NCI-H460 (cell line): ENCODE measurements around the gene RAB25. TPM values are rescaled to one million over a fixed set of nuclear protein-coding genes. Genes with fewer than 3 reads are reported as not detected.
"Not testable (repeated sequence)": the region's sequence is repeated elsewhere in the genome, so short reads cannot be mapped to it uniquely, and the experiment has no call there.

Experiments used
- DNase-seq: peaks from one replicate; pipeline ENCODE4 v3.0.0-alpha.2; 2016; ENCODE audit warnings: low read depth; ENCODE audit errors: extremely low read depth
- total RNA-seq: library from RNA; depleted of rRNA; stranded (reverse); fragments of >200 nt; shearing (Covaris generic); gene quantifications from 2 replicates; pipeline ENCODE4 v1.2.3, GENCODE V29; 2014; rRNA removed

RAB25 gene
- total RNA-seq, 1 experiment from 2014 or later = not detected

DNA sequence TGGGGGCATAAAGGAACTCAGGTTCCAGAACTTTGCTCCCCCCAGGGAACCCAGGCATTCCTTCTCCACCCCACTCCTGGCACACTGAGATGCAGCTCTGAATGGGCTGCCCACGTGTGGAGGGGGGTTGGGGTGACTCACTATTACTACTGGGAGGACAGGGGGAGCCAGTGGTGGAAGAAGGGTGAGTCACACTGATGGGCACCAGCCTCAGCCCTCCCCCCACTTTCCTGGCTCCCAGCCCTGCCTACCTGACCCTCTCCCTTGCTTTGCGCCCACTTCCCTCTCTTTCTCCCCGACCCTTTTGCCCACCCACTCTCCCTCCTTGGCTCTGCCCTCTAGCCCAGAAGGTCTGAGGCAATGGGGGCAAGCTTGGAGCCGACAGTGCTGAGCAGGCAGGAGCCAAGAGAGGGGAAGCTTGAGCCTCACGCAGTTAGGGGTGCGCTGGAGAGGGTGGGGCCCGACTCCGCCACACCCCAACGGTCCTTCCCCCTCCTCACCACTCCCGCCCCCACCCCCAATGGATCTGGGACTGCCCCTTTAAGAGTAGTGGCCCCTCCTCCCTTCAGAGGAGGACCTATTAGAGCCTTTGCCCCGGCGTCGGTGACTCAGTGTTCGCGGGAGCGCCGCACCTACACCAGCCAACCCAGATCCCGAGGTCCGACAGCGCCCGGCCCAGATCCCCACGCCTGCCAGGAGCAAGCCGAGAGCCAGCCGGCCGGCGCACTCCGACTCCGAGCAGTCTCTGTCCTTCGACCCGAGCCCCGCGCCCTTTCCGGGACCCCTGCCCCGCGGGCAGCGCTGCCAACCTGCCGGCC lies 53.4 kb downstream of the RAB25 start, which contains the start of gene LMNA:
LMNA (plus strand) TSS at position 611 of the 818 bp plus-strand sequence. CDS start 208 bp downstream, outside the sequence.
- peak; percentile 95 for DNase-seq

GRCh38 chr1:156114919-156115513 lies 54.1 kb downstream of the RAB25 start:
- DNase-seq = no peak

DNA sequence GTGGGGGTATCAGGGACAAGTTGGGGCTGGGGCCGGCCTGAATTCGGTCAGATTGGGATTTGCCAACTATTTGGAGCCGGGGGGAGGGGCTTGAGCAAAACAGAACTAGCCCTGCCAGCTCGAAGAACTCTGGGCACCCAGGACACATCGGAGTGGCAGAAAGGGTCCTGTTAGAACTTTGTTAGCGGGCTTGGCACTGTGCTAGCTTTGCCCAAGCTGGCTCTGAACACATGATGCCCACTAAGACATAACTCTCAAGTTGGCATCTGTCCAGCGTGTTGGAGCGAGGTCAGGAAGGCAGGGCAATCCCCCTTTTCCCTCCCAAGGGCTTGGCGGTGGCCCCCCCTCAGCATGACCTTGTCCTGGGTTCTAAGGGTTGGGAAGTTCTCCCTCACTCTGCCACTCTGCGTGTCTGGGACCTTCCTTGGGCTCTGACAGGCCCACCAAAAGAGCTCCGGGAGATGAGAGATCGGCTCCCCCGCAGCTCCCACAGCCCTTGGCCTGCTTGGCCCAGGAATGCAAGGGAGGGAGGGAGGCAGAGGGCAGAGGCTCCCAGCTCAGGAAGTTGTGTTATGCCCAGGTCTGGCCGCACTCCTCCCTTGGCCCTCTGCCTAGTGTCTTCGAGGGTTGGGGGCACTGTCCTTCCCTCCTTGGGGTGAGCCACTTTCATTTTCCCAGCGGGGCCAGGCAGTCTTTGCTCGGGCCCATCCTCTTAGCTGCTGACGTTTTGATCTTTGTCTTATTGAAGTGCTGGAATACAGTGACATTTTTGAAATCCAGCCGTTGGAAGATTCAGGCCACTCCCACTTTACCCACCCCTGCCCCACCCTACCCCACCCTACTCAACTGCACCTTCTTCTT lies 54.8 kb downstream of the RAB25 start:
- no peak for DNase-seq

DNA sequence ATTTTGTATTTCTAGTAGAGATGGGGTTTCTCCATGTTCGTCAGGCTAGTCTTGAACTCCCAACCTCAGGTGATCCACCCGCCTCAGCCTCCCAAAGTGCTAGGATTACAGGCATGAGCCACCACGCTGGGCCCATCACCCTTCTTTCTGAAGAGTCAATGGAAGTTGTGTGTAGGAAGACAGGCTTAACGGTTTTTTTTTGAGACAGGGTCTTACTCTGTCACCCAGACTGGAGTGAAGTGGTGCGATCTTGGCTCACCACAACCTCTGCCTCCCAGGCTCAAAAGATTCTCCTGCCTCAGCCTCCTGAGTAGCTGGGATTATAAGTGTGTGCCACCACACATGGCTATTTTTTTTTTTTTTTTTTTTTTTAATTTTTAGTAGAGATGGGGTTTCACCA lies 55.8 kb downstream of the RAB25 start:
- DNase-seq = not testable (repeated sequence)

- no peak for DNase-seq
Observed at GRCh38 chr1:156117414-156118176, 56.6 kb downstream of the RAB25 start.

- DNase-seq = no peak
Observed at GRCh38 chr1:156118177-156118868, 57.4 kb downstream of the RAB25 start.

GRCh38 chr1:156119503-156120209 lies 58.7 kb downstream of the RAB25 start:
- DNase-seq = no peak

Other genes with a start within 250 kb of the RAB25 start
- gene GON4L, start 203.9 kb upstream of the RAB25 start, total RNA-seq = 27.9 and 33.9 TPM in 2 replicates
- gene SYT11, start 201.6 kb upstream of the RAB25 start, total RNA-seq = 0.14 and 0.37 TPM in 2 replicates
- 93.4 and 100.0 TPM in 2 replicates for gene RIT1, start 149.8 kb upstream of the RAB25 start, total RNA-seq
- 64.7 and 86.5 TPM in 2 replicates for gene KHDC4, start 126.7 kb upstream of the RAB25 start, total RNA-seq
- gene RXFP4, start 119.5 kb upstream of the RAB25 start, total RNA-seq = not detected in 2 replicates
- 318 and 324 TPM in 2 replicates for gene ARHGEF2, start 82.6 kb upstream of the RAB25 start, total RNA-seq
- 487 and 490 TPM in 2 replicates for gene SSR2, start 40.2 kb upstream of the RAB25 start, total RNA-seq
- 44.6 and 45.5 TPM in 2 replicates for gene UBQLN4, start 7.4 kb upstream of the RAB25 start, total RNA-seq
- gene LAMTOR2, start 6.4 kb upstream of the RAB25 start, total RNA-seq = 93.6 and 97.6 TPM in 2 replicates
- gene MEX3A, start 21.3 kb downstream of the RAB25 start, total RNA-seq = 2.8 and 3.0 TPM in 2 replicates
- 315 and 336 TPM in 2 replicates for gene LMNA, start 53.6 kb downstream of the RAB25 start, total RNA-seq
- 0.10 and 0.29 TPM in 2 replicates for gene SEMA4A, start 92.4 kb downstream of the RAB25 start, total RNA-seq
- 18.4 and 19.1 TPM in 2 replicates for gene SLC25A44, start 132.9 kb downstream of the RAB25 start, total RNA-seq
- 47.5 and 59.2 TPM in 2 replicates for gene PMF1, start 151.8 kb downstream of the RAB25 start, total RNA-seq
- 0.50 TPM in 1 of 2 replicates, not detected in the other for gene BGLAP, start 181.0 kb downstream of the RAB25 start, total RNA-seq
- 1.4 and 2.5 TPM in 2 replicates for gene PAQR6, start 186.9 kb downstream of the RAB25 start, total RNA-seq
- 74.7 and 79.8 TPM in 2 replicates for gene SMG5, start 221.7 kb downstream of the RAB25 start, total RNA-seq
- gene TMEM79, start 223.2 kb downstream of the RAB25 start, total RNA-seq = 11.3 and 13.3 TPM in 2 replicates
- 50.5 and 62.2 TPM in 2 replicates for gene GLMP, start 234.5 kb downstream of the RAB25 start, total RNA-seq
- not detected in 2 replicates for gene VHLL, start 238.1 kb downstream of the RAB25 start, total RNA-seq